SKM-1 treated with dmso at 0.1 percent for 144 hours (cell line): ENCODE data around the gene ITGAV.

Experiments
- DNase-seq: peaks from one replicate; lab custom pipeline; 2025; ENCODE audit not compliant: unreplicated experiment; lab: John Stamatoyannopoulos, UW

ITGAV gene

GRCh38 chr2:186714611-186715010 lies 124.8 kb downstream of the ITGAV start:
- no peak for DNase-seq

- DNase-seq, result no peak
Measured at GRCh38 chr2:186716004-186716403, 126.1 kb downstream of the ITGAV start.

- no peak for DNase-seq
Measured at GRCh38 chr2:186716899-186717298, 127.0 kb downstream of the ITGAV start.

- no peak for DNase-seq
Measured at GRCh38 chr2:186717320-186718007, 127.6 kb downstream of the ITGAV start.

GRCh38 chr2:186718122-186718521 lies 128.3 kb downstream of the ITGAV start:
- no peak for DNase-seq

- no peak for DNase-seq
Measured at GRCh38 chr2:186718903-186719302, 129.0 kb downstream of the ITGAV start.

GRCh38 chr2:186721956-186722355 lies 132.1 kb downstream of the ITGAV start:
- DNase-seq, result no peak

- no peak for DNase-seq
Measured at GRCh38 chr2:186724736-186725135, 134.9 kb downstream of the ITGAV start.

- DNase-seq, result no peak
Measured at GRCh38 chr2:186725783-186726182, 135.9 kb downstream of the ITGAV start.

- DNase-seq, result no peak
Measured at GRCh38 chr2:186726938-186727337, 137.1 kb downstream of the ITGAV start.

GRCh38 chr2:186728631-186729030 lies 138.8 kb downstream of the ITGAV start:
- DNase-seq, result no peak
